ENCODE data around the gene RIPK1. TPM values are rescaled to one million over a fixed set of nuclear protein-coding genes. Genes with fewer than 3 reads are reported as not detected.

The RIPK1 gene
- total and polyA plus RNA-seq, 9 of the 15 experiments (the other 6 are each of a cell fraction or from before 2014, with no cell fraction given) = 3.8 to 24.9 (median 17.7) TPM

DNA sequence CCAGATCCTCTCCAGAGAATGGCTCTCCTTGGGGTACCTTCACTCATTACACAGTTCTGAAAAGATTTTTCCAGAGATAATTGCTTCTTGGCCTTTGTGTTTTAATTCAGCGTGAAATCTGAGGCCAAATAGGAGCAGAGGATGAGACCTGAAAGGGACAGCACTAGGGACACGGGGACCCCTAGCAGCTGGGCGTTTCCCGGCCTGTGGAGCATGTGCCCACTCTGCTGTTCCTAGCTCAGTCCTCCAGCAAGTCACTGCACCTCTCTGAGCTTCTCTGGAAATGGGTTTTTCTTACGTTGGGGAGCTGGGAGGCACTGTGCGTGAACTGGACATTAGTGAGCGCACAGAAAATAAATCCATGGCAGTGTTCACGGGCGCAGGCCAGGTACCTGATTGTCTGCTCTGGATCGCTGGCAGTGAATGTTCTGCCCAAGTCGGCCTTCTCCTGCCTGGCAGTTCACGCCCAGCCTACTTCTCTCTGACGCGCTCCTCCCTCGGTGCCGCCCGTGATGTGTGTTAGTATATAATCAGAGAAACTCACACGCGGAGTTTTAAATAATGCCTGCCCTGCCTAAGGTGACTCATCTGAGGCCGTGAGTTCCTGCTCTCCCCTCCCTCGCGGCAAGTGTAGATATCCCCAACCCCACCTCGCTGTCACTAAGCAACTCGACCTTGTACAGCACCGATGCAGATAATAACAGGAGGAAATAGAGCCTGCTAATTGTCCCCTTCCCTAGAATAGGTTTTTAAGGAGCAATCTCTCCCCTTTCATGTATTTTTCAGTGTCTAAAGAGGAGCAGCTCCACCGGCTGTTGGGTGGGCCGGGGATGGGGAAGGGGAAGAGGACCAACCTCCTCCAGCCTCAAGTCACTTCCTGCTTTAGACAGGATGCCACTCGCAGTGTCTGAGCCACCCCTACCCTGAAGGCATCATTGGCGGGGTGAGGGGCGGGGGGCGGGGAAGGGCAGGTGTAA is 91.8 kb downstream of the RIPK1 start (continued):
- TF ChIP-seq, protein P1, sequence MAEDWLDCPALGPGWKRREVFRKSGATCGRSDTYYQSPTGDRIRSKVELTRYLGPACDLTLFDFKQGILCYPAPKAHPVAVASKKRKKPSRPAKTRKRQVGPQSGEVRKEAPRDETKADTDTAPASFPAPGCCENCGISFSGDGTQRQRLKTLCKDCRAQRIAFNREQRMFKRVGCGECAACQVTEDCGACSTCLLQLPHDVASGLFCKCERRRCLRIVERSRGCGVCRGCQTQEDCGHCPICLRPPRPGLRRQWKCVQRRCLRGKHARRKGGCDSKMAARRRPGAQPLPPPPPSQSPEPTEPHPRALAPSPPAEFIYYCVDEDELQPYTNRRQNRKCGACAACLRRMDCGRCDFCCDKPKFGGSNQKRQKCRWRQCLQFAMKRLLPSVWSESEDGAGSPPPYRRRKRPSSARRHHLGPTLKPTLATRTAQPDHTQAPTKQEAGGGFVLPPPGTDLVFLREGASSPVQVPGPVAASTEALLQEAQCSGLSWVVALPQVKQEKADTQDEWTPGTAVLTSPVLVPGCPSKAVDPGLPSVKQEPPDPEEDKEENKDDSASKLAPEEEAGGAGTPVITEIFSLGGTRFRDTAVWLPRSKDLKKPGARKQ (CRISPR knock-in tag; IDR thresholded peaks at IDR 0.05) = 0 out of 2 replicates have a peak, but pooled peaks have one; percentile 5
- TF ChIP-seq, protein P2, sequence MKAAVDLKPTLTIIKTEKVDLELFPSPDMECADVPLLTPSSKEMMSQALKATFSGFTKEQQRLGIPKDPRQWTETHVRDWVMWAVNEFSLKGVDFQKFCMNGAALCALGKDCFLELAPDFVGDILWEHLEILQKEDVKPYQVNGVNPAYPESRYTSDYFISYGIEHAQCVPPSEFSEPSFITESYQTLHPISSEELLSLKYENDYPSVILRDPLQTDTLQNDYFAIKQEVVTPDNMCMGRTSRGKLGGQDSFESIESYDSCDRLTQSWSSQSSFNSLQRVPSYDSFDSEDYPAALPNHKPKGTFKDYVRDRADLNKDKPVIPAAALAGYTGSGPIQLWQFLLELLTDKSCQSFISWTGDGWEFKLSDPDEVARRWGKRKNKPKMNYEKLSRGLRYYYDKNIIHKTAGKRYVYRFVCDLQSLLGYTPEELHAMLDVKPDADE (conservative IDR thresholded peaks at IDR 0.05; ENCODE audit: control insufficient read depth, low read depth, low read length) = 0 out of 2 replicates have a peak, but pooled peaks have one; percentile 23
- TF ChIP-seq KDM1A (IDR thresholded peaks at IDR 0.05) = peak; percentile 47 to 59; a peak in 3 of 4 replicates
- TF ChIP-seq ZSCAN32 (CRISPR knock-in tag; IDR thresholded peaks at IDR 0.05) = peak; percentile 99
- TF ChIP-seq ZNF778 (CRISPR knock-in tag; IDR thresholded peaks at IDR 0.05) = no peak
- TF ChIP-seq PML (IDR thresholded peaks at IDR 0.05; ENCODE audit: low read length) = peak; percentile 56; the same call in 1 of the 2 replicates
- TF ChIP-seq ZNF445 (CRISPR knock-in tag; IDR thresholded peaks at IDR 0.05; ENCODE audit: low read depth) = no peak
- TF ChIP-seq PCBP2 (IDR thresholded peaks at IDR 0.05; ENCODE audit: low read depth, low read length, poor library complexity, severe bottlenecking) = no peak
- TF ChIP-seq TEAD2 (tag; IDR thresholded peaks at IDR 0.05) = no peak
- TF ChIP-seq SMARCE1 (IDR thresholded peaks at IDR 0.05) = peak; percentile 87; the same call in 1 of the 2 replicates
- no peak for TF ChIP-seq MAFK (IDR thresholded peaks at IDR 0.05; ENCODE audit: low read length)
- TF ChIP-seq CHD2 (IDR thresholded peaks at IDR 0.05; ENCODE audit: low read depth, low read length) = no peak
- TF ChIP-seq SUPT5H (IDR thresholded peaks at IDR 0.05) = peak; percentile 41; the same call in 1 of the 2 replicates
- peak; percentile 57 for TF ChIP-seq CBFA2T3 (IDR thresholded peaks at IDR 0.05)
- TF ChIP-seq, protein P3, sequence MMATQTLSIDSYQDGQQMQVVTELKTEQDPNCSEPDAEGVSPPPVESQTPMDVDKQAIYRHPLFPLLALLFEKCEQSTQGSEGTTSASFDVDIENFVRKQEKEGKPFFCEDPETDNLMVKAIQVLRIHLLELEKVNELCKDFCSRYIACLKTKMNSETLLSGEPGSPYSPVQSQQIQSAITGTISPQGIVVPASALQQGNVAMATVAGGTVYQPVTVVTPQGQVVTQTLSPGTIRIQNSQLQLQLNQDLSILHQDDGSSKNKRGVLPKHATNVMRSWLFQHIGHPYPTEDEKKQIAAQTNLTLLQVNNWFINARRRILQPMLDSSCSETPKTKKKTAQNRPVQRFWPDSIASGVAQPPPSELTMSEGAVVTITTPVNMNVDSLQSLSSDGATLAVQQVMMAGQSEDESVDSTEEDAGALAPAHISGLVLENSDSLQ (IDR thresholded peaks at IDR 0.05) = peak; percentile 54
- TF ChIP-seq, protein P4, sequence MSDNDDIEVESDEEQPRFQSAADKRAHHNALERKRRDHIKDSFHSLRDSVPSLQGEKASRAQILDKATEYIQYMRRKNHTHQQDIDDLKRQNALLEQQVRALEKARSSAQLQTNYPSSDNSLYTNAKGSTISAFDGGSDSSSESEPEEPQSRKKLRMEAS (CRISPR knock-in tag; IDR thresholded peaks at IDR 0.05) = peak; percentile 52
- no peak for TF ChIP-seq FOXJ3 (CRISPR knock-in tag; IDR thresholded peaks at IDR 0.05)
- TF ChIP-seq NCOR1 (IDR thresholded peaks at IDR 0.05) = peak; percentile 58
- no peak for TF ChIP-seq NCOA2 (IDR thresholded peaks at IDR 0.05; ENCODE audit: partially characterized antibody in 2 of 2)
- TF ChIP-seq SIX5 (IDR thresholded peaks at IDR 0.05; ENCODE audit: borderline replicate concordance in 1 of 2, insufficient read depth in 1 of 2, low read depth in 1 of 2, low read length in 2 of 2) = no peak
- no peak for TF ChIP-seq ZNF347 (CRISPR knock-in tag; IDR thresholded peaks at IDR 0.05; ENCODE audit: low read depth)
- TF ChIP-seq GTF2E2 (tag; IDR thresholded peaks at IDR 0.05) = no peak
- TF ChIP-seq RBM25 (IDR thresholded peaks at IDR 0.05; ENCODE audit: low read depth, low read length, severe bottlenecking) = no peak
- TF ChIP-seq ZFP30 (CRISPR knock-in tag; IDR thresholded peaks at IDR 0.05; ENCODE audit: borderline replicate concordance) = no peak
- no peak; the same call in 1 of the 2 replicates for TF ChIP-seq RB1 (IDR thresholded peaks at IDR 0.05; ENCODE audit: low read depth)
- no peak for TF ChIP-seq ZNF316 (IDR thresholded peaks at IDR 0.05)
